Measurements from ENCODE around the gene HIGD1A. TPM values are rescaled to one million over a fixed set of nuclear protein-coding genes. Genes with fewer than 3 reads are reported as not detected.

The HIGD1A gene
- total and polyA plus RNA-seq, 2 of the 4 experiments (the other 2 are of a cell fraction) = 86.6 to 137 TPM

DNA sequence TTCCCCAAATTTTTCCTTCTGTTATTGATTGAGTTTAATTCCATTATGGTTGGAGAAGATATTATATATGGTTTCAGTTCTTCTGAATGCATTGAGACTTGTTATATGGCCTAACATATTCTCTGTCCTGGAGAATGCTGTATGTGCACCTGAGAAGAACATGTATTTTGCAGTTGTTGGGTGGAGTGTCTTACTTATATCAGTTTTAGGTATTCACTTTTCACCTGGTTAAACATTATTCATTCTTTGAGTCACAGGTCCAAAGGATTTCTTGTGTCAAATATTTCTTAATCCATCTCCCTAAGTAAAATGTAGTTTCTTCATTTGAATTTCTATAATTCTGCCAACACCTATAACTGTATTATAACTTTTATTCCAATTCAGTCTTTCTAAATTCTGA lies 22.7 kb upstream of the HIGD1A start:
- Histone ChIP-seq H3K79me1 (ENCODE audit: low read depth in 1 of 2, low read length in 2 of 2) (no peaks in the 10 kb centered on the region), H3K9me3 (ENCODE audit: control insufficient read depth, insufficient read depth, low read length) (no peaks in the 10 kb centered on the region), H2AFZ (replicated peaks; ENCODE audit: low read length, poor library complexity) (no peak overlapping the region), H3K4me1 (ENCODE audit: control insufficient read depth, insufficient read depth, low read length) (peaks cover 5% of the 10 kb centered on the region), H4K20me1 (ENCODE audit: insufficient read depth, low read length) (no peaks in the 10 kb centered on the region), H3K27ac (ENCODE audit: insufficient read depth, low read length) (no peak overlapping the region), H2AK5ac (ENCODE audit: low read depth, low read length) (no peak overlapping the region), H4K91ac (ENCODE audit: insufficient read depth, low read depth, low read length) (no peak overlapping the region), H3K23ac (ENCODE audit: low read depth, low read length) (no peak overlapping the region), H3K36me3 (ENCODE audit: control insufficient read depth, insufficient read depth, low read length) (no peaks in the 10 kb centered on the region), H3K9me1 (ENCODE audit: insufficient read depth, low read length) (peaks cover 4% of the 10 kb centered on the region; the same call in 1 of the 2 replicates), H2AK9ac (replicated peaks; ENCODE audit: low read depth, low read length, poor library complexity) (no peak overlapping the region), H4K5ac (ENCODE audit: low read depth, low read length) (no peak overlapping the region), H2BK5ac (ENCODE audit: low read depth, low read length, poor library complexity, severe bottlenecking) (no peak overlapping the region), H2BK120ac (ENCODE audit: low read depth, low read length) (no peak overlapping the region), H2BK15ac (ENCODE audit: low read depth, low read length) (no peak overlapping the region), H3K4me3 (ENCODE audit: insufficient read depth, low read depth, low read length) (no peak overlapping the region), H3K56ac (ENCODE audit: extremely low read depth, insufficient read depth, low read length) (no peak overlapping the region), H2BK20ac (ENCODE audit: low read depth, low read length) (no peak overlapping the region), H3K14ac (replicated peaks; ENCODE audit: low read depth, low read length) (no peak overlapping the region), H3K4me2 (ENCODE audit: low read depth, low read length) (no peak overlapping the region), H3K4ac (ENCODE audit: low read depth, low read length) (no peak overlapping the region), H3K18ac (ENCODE audit: low read depth, low read length) (no peak overlapping the region), H3K9ac (ENCODE audit: low read depth, low read length) (no peak overlapping the region), H4K8ac (ENCODE audit: low read depth in 2 of 2, low read length in 2 of 2) (no peak overlapping the region), H3K27me3 (ENCODE audit: control insufficient read depth, insufficient read depth, low read length) (peaks cover 12% of the 10 kb centered on the region)
- intact Hi-C loops (cut with micrococcal nuclease) (no loop called here), dilution Hi-C loops (cut with HindIII; ENCODE audit: low sequenced_read_pairs, unreplicated experiment) (no loop called here), in situ Hi-C loops (cut with MboI; ENCODE audit: low sequenced_read_pairs) (no loop called here)
- no TSS peak for BruUV-seq (replicated peaks)
- POLR2A ChIA-PET (ENCODE audit: unreplicated experiment) = no interaction called here
- CTCF ChIA-PET = no interaction called here
- TF ChIP-seq RFX5 (IDR thresholded peaks at IDR 0.05; ENCODE audit: low read depth, low read length) (no peak), SMC3 (IDR thresholded peaks at IDR 0.05; ENCODE audit: low read depth, low read length) (no peak), RAD21 (IDR thresholded peaks at IDR 0.05; ENCODE audit: low read length) (no peak), POLR2A (IDR thresholded peaks at IDR 0.05; ENCODE audit: low read depth, low read length) (no peak), RCOR1 (IDR thresholded peaks at IDR 0.05; ENCODE audit: insufficient replicate concordance, low read length) (no peak)
- DNase-seq = no peak
- ATAC-seq (ENCODE audit: low read depth) = no peak

Measured in IMR-90 (cell line).